ENCODE results near the gene ENPP1.
"Not testable (repeated sequence)": the region's sequence is repeated elsewhere in the genome, so short reads cannot be mapped to it uniquely, and the experiment has no call there.

Gene ENPP1

GRCh38 chr6:131897621-131898020 is 89.8 kb downstream of the ENPP1 start:
- CTCF ChIA-PET: interaction anchor here (1.3 to 1.9 kb wide), 3 partner anchors 10 to 18 kb away, joined by 3 to 7 read pairs (median 5); no protein-coding TSS in a partner anchor
- DNase-seq (ENCODE audit: extremely low spot score): no peak
- POLR2A ChIA-PET: no interaction called here
- TF ChIP-seq CTCF (IDR thresholded peaks at IDR 0.05; ENCODE audit: control extremely low read depth, extremely low read depth, low read depth, missing control alignments): no peak

DNA sequence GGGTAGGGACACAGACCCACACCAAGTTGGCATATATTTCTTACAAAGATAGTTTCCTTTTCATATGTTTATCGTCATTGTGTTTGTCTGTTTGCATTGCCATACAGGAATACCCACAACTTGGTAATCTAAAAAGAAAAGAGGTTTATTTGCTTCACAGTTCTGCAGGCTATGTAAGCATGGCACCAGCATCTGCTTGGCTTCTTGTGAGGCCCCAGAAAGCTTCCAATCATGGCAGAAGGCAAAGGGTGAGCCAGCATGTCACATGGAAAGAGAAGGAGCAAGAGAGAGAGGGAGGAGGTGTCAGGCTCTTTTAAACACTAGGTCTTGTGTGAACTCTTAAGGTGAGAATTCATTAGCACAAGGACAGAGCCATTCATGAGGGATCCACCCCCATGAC is 90.9 kb downstream of the ENPP1 start:
- no peak for DNase-seq (ENCODE audit: extremely low spot score)
- TF ChIP-seq CTCF (IDR thresholded peaks at IDR 0.05; ENCODE audit: control extremely low read depth, extremely low read depth, low read depth, missing control alignments): no peak
- CTCF ChIA-PET: no interaction called here
- POLR2A ChIA-PET: no interaction called here

DNA sequence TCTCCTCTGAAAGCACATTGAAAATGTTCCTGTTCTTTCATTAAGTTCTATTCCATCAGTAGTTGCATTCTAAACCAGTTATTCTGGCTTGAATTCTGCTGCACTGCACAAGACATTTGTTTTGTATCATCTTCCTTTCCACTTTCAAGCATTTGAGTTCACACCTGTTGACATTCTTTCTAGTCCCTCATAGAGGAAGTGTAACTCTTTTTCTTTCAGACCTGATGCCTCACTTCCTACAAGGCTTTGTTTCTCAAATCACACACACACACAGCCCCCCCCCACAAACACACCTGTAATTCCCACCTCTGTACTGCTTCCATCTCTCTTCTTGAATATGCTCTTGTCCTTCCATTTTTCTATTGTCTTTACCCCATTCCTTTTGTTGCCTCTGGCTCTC is 92.4 kb downstream of the ENPP1 start:
- DNase-seq (ENCODE audit: extremely low spot score): no peak
- TF ChIP-seq CTCF (IDR thresholded peaks at IDR 0.05; ENCODE audit: control extremely low read depth, extremely low read depth, low read depth, missing control alignments): no peak
- POLR2A ChIA-PET: no interaction called here
- CTCF ChIA-PET: interaction anchor here (1.0 to 1.7 kb wide), 3 partner anchors 10 to 205 kb away, joined by 3 to 5 read pairs (median 5); no protein-coding TSS in a partner anchor

GRCh38 chr6:131901326-131901873 is 93.6 kb downstream of the ENPP1 start:
- POLR2A ChIA-PET; DNase-seq (ENCODE audit: extremely low spot score): not testable (repeated sequence)
- CTCF ChIA-PET: interaction anchor here (1.7 kb wide), 1 partner anchor 9 kb away, joined by 5 read pairs; no protein-coding TSS in a partner anchor

GRCh38 chr6:131903734-131904133 is 95.9 kb downstream of the ENPP1 start:
- POLR2A ChIA-PET; DNase-seq (ENCODE audit: extremely low spot score); CTCF ChIA-PET: not testable (repeated sequence)

- DNase-seq (ENCODE audit: extremely low spot score); POLR2A ChIA-PET: not testable (repeated sequence)
- CTCF ChIA-PET: interaction anchor here (1.4 to 2.3 kb wide), 3 partner anchors 9 to 214 kb away, joined by 7 to 9 read pairs (median 8); no protein-coding TSS in a partner anchor
Observed at GRCh38 chr6:131908787-131909186, 101.0 kb downstream of the ENPP1 start.

GRCh38 chr6:131909408-131910218 is 101.8 kb downstream of the ENPP1 start:
- TF ChIP-seq CTCF (IDR thresholded peaks at IDR 0.05; ENCODE audit: control extremely low read depth, extremely low read depth, low read depth, missing control alignments): peak; percentile 84
- DNase-seq (ENCODE audit: extremely low spot score): peak; percentile 55
- ChIA-PET CTCF (interaction anchor here (0.6 to 2.3 kb wide), 17 partner anchors 8 to 1025 kb away, joined by 3 to 20 read pairs (median 4); no protein-coding TSS in a partner anchor), POLR2A (no interaction called here)

- no peak for TF ChIP-seq CTCF (IDR thresholded peaks at IDR 0.05; ENCODE audit: control extremely low read depth, extremely low read depth, low read depth, missing control alignments)
- POLR2A ChIA-PET: no interaction called here
- DNase-seq (ENCODE audit: extremely low spot score): no peak
- CTCF ChIA-PET: interaction anchor here (0.6 to 2.3 kb wide), 17 partner anchors 8 to 1025 kb away, joined by 3 to 20 read pairs (median 4); no protein-coding TSS in a partner anchor
Observed at GRCh38 chr6:131910219-131910589, 102.4 kb downstream of the ENPP1 start.

Data from GM10248 (cell line).